Spinal cord (tissue), 10 donors: ENCODE results near the gene GRIP1. TPM values are rescaled to one million over a fixed set of nuclear protein-coding genes. Genes with fewer than 3 reads are reported as not detected.

Source experiments
- DNase-seq, 6 donors: peaks; one replicate each; pipeline versions ENCODE4 v3.0.0 to v3.0.0-alpha.2; 2013 to 2015; ENCODE audit warnings: low spot score in 6 of 6, low read depth in 4 of 6
- H3K27ac ChIP-seq: one replicate; pipeline ENCODE4 v1.5.1; 2013; ENCODE audit warnings: low read depth, low read length, control low read depth
- H3K27me3 ChIP-seq: one replicate; pipeline ENCODE4 v1.6.1; 2013; ENCODE audit warnings: low read length; ENCODE audit not compliant: control insufficient read depth, insufficient read depth
- H3K36me3 ChIP-seq: one replicate; pipeline ENCODE4 v1.6.1; 2013; ENCODE audit warnings: low read length; ENCODE audit not compliant: control insufficient read depth, insufficient read depth
- H3K4me1 ChIP-seq: one replicate; pipeline ENCODE4 v1.6.1; 2013; ENCODE audit warnings: low read length; ENCODE audit not compliant: control insufficient read depth, insufficient read depth
- H3K4me3 ChIP-seq: one replicate; pipeline ENCODE4 v1.5.1; 2013; ENCODE audit warnings: low read depth, low read length, control low read depth
- H3K9me3 ChIP-seq: one replicate; pipeline ENCODE4 v1.6.1; 2013; ENCODE audit warnings: low read length; ENCODE audit not compliant: control insufficient read depth, insufficient read depth
- WGBS: methylation state at CpG from one replicate; pipeline ENCODE4 v1.1.5; 2013; ENCODE audit warnings: missing lambda C conversion rate; ENCODE audit not compliant: insufficient coverage; 5-methylcytosine and 5-hydroxymethylcytosine counted together
- polyA plus RNA-seq, 2 donors: library from polyadenylated mRNA; unstranded; fragments of 120-200 nt; gene quantifications; one replicate each; pipeline ENCODE4 v1.2.1, GENCODE V29; 2013; ENCODE audit not compliant: insufficient read length in 2 of 2
- total RNA-seq, 2 donors: library from RNA; depleted of rRNA in 1 of 2; stranded (reverse); fragments of 120-200 nt in 1 of 2; fragments of >200 nt in 1 of 2; gene quantifications; one replicate each; pipeline versions ENCODE4 v1.2.3 to v1.2.4, GENCODE V29; 2013 to 2014
- donor health status: healthy.

Gene GRIP1
- total and polyA plus RNA-seq, 4 donors, result 25.1 to 33.4 (median 29.9) TPM

DNA sequence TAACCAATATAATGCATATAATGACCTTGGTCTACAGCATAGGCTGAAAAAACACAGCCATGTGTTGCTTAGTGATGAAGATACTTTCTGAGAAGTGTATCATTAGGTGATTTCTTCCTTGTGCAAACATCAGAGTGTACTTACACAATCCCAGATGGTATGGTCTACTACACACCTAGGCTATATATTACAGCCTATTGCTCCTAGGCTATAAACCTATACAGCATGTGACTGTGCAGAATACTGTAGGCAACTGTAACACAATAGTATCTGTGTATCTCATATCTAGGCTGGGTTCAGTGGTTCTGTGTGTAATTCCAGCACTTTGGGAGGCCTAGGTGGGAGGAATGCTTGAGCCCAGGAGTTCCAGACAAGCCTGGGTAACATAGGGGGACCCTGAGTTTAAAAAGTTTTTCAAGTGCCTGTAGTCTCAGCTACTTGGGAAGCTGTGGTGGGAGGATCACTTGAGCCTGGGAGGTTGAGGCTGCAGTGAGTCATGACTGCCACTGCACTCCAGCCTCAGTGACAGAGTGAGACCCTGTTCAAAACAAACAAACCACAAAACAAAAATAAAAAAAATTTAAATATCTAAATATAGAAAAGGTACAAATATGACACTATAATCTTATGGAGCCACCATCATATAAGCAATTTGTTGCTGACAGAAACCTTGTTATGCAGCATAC, 66.6 kb downstream of the GRIP1 start:
- no peaks in the 10 kb centered on the region for H3K27me3 ChIP-seq
- no peaks in the 10 kb centered on the region for H3K9me3 ChIP-seq
- H3K36me3 ChIP-seq, result no peaks in the 10 kb centered on the region
- H3K4me1 ChIP-seq, result no peaks in the 10 kb centered on the region
- no peak overlapping the region for H3K27ac ChIP-seq
- peak in 1 of 6 donors; percentile 5 for DNase-seq
- no peak overlapping the region for H3K4me3 ChIP-seq

DNA sequence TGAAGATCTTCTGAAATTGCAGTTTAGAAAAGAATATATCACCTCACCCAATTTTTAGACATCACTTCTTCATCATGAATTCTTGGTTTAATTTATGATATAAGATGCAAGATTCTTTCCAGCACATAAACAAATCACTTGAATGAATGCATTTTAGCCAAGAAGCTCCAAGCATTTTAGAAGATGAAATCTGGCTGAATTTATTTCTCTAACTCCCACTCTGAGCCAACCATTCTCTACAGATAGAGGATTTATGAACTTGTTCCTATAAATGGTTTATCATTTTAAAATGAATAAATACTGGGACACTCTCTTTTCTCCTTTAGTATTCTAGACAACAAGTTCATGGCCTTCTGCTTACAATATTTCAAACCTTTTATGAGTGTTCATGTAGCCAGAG, 71.7 kb downstream of the GRIP1 start:
- H3K36me3 ChIP-seq, result no peaks in the 10 kb centered on the region
- H3K4me1 ChIP-seq, result no peaks in the 10 kb centered on the region
- H3K27me3 ChIP-seq, result no peaks in the 10 kb centered on the region
- peak in 1 of 6 donors; percentile 35 for DNase-seq
- H3K27ac ChIP-seq, result no peak overlapping the region
- H3K4me3 ChIP-seq, result no peak overlapping the region
- no peaks in the 10 kb centered on the region for H3K9me3 ChIP-seq

DNA sequence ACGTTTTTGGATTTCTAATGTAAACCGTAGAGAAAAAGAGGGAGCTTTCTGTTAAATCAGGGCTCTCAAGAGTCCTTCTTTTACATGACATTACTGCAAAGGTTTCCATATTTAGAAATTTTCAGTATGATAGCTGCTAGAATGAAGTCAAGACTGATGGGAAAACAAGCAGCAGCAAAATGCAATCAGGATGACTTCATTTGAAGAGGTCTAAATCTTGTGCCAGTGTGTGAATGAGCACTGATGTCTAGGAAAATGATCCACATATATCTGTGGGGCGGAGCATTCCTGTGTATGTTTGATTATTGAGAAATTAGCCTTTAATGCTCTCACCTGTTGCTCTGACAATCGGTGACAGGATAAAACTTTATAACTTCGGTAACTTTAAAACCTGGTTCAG, 73.6 kb downstream of the GRIP1 start:
- H3K4me1 ChIP-seq, result no peaks in the 10 kb centered on the region
- H3K27me3 ChIP-seq, result no peaks in the 10 kb centered on the region
- no peak for DNase-seq
- no peak overlapping the region for H3K4me3 ChIP-seq
- WGBS, result no CpG with 5 or more reads among the region's 5 CpGs
- no peak overlapping the region for H3K27ac ChIP-seq
- no peaks in the 10 kb centered on the region for H3K9me3 ChIP-seq
- H3K36me3 ChIP-seq, result no peaks in the 10 kb centered on the region

DNA sequence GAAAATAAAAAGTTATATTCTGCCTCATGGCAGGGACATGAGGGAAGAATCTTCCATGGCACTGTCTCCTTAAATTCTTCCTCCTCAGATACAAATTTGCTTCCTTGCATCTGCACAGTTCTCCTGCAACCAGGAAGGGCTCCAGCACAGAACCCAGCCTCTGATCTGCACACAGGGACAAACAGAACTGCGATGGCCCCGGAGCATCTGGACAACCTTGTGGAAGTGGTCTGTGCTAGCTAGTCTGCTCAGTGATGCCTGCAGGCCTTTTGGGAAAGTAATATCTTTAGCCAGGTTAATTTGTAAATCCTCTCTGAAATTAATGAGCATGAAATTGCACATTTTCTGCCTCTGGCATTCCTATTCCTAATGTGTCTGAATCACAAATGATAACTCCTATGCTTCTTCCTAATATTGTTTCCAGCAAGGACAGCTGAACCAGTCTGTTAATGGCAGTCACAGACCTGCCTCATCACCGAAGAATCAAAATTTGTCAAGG, 74.8 kb downstream of the GRIP1 start:
- WGBS, result 77% methylated on average over 2 of the region's 3 CpGs

DNA sequence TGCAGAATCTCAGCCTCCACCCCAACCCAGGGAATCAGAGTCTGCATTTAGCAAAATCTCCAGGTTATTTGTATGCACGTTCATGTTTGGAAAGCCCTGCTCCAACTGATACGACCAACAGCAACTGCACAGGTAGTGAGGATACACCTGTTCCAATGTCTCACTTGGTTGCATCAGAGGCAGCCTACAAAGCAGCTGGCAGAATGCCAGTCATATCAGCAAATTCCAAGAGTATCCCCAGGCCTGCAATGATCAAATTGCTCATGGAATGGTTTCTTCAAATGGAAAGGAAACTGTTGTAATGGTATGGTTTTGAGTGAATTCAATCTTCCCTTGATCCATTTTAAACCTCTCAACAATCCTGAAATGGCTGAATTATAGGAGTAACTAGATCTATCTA, 75.4 kb downstream of the GRIP1 start:
- Histone ChIP-seq H3K36me3 (no peaks in the 10 kb centered on the region), H3K4me3 (no peak overlapping the region), H3K9me3 (no peaks in the 10 kb centered on the region), H3K27me3 (no peaks in the 10 kb centered on the region), H3K4me1 (no peaks in the 10 kb centered on the region), H3K27ac (no peak overlapping the region)
- DNase-seq, result peak in 1 of 6 donors; percentile 67
- 95% methylated on average over 2 of the region's 2 CpGs for WGBS

More for the DNA sequence above, 74.8 kb downstream of the GRIP1 start:
- H3K4me3 ChIP-seq, result no peak overlapping the region
- no peaks in the 10 kb centered on the region for H3K4me1 ChIP-seq
- no peaks in the 10 kb centered on the region for H3K9me3 ChIP-seq
- DNase-seq, result peak in 1 of 6 donors; percentile 72
- no peak overlapping the region for H3K27ac ChIP-seq
- no peaks in the 10 kb centered on the region for H3K27me3 ChIP-seq
- H3K36me3 ChIP-seq, result no peaks in the 10 kb centered on the region

DNA sequence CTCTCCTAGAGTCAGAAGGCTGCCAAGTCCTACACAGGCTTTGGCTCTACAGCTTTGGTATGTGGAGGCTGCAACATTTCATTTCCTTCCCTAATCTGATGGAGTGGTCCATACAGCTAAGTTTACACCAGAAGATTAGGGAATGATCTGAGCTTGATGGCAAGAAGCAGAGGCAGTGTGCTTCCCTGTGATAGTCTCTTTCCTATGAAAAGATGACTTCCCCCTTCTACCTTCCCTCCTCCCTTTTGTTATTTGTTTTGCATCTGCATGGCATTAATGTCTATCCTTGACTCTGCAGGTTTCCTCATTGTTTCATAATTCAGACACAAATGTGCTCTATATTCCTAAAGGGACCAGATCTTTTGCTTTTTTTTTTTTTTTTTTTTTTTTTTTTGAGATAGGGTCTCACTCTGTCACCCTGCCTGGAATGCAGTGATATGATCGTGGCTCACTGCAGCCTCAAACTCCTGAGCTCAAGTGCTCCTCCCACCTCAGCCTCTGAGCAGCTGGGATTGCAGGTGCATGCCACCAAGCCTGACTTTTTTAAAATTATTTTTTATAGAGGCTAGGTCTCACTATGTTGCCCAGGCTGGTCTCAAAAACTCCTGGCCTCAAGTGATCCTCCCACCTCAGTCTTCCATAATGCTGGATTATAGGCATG, 76.3 kb downstream of the GRIP1 start:
- no peak for DNase-seq
- H3K4me1 ChIP-seq, result no peaks in the 10 kb centered on the region
- H3K27me3 ChIP-seq, result no peaks in the 10 kb centered on the region
- no peaks in the 10 kb centered on the region for H3K36me3 ChIP-seq
- no peaks in the 10 kb centered on the region for H3K9me3 ChIP-seq
- no peak overlapping the region for H3K27ac ChIP-seq
- 71% methylated on average over 1 of the region's 1 CpG for WGBS
- H3K4me3 ChIP-seq, result no peak overlapping the region

DNA sequence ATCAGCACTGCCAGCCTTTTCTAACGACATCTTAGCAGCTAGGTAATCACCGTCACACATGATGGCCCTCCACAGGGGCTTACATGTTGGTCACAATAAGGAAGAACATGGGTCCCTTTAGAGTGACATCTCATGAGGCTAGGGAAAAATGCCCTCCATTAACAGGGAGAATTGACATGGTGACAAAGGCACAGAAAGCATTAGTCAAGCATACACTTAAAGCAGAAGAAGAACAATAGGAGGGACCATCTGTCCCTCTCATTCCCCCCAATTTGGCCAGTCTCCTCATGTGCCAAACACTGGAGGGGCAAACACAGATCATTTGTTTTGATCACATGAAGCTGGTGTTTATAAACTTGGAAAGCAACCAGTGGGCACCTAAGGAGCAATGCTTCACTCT, 78.0 kb downstream of the GRIP1 start:
- peak in 2 of 6 donors; percentile 67 to 83 for DNase-seq
- H3K27me3 ChIP-seq, result no peaks in the 10 kb centered on the region
- no peaks in the 10 kb centered on the region for H3K36me3 ChIP-seq
- 60% methylated on average over 2 of the region's 2 CpGs for WGBS
- H3K9me3 ChIP-seq, result no peaks in the 10 kb centered on the region
- H3K4me3 ChIP-seq, result no peak overlapping the region
- H3K4me1 ChIP-seq, result no peaks in the 10 kb centered on the region
- H3K27ac ChIP-seq, result no peak overlapping the region

DNA sequence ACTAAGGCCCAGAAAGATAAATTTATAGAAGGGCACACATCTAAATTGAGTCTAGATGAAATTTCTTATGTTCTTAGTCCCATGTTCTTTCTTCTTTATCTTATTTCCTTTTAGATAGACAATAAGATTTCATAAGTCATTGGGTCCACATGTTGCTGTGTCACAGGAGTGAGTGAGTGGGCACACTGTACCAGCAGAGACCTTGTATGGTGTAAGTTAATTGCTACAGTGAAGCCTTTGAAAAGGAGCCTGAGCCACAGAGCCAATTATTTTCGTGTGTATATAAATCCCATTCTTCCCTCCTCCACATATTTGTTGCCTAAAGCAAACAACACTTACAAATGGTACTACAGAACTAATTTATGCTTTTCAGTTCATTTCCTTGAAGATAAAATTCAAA, 79.1 kb downstream of the GRIP1 start:
- no peak for DNase-seq
- no peaks in the 10 kb centered on the region for H3K36me3 ChIP-seq
- WGBS, result no CpG with 5 or more reads among the region's 1 CpG
- no peak overlapping the region for H3K4me3 ChIP-seq
- no peaks in the 10 kb centered on the region for H3K27me3 ChIP-seq
- H3K9me3 ChIP-seq, result no peaks in the 10 kb centered on the region
- H3K27ac ChIP-seq, result no peak overlapping the region
- no peaks in the 10 kb centered on the region for H3K4me1 ChIP-seq

DNA sequence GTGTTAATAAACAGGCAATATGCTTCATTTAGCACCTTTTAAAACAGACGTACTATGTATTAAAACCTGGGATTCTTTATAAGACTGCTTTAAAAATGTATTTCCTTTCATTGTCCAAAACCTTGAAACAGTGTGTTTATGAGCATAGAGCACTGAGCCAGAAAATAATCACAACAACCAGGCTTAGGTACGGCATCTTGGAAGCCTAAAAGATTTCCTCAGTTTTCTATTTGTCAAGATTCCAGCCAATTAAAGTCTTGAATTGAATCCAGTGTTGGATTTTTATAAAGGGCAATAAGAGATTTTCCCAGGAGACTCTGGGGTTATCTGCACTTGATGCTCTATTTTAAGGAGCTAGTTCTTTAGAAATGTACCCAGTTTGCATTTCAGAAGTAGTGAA, 80.3 kb downstream of the GRIP1 start:
- whole genome bisulfite sequencing, result no CpG with 5 or more reads among the region's 2 CpGs
- DNase-seq, result peak in 1 of 6 donors; percentile 50
- H3K4me1 ChIP-seq, result no peaks in the 10 kb centered on the region

DNA sequence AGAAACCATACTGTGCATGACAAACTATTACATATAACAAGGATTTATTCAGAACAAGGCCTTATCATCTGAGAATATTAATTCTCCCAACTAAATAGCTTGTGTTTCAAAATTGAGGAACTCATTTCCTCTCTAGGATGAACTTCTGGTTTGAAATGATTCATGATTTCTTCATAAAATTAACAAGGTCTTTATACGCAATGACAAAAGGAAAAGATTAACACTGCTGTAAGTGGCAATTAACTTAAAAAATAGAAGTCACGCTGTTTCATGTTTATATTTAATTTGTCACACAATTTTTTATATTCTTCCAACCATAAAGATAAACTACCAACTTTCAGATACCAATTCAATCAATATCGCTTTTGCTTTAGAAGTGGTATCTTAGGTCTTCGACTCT, 80.8 kb downstream of the GRIP1 start:
- no CpG with 5 or more reads among the region's 4 CpGs for WGBS
- no peaks in the 10 kb centered on the region for H3K36me3 ChIP-seq
- no peaks in the 10 kb centered on the region for H3K27me3 ChIP-seq
- peak in 1 of 6 donors; percentile 20 for DNase-seq
- peaks cover 1% of the 10 kb centered on the region for H3K9me3 ChIP-seq
- H3K4me1 ChIP-seq, result no peaks in the 10 kb centered on the region
- H3K4me3 ChIP-seq, result no peak overlapping the region
- H3K27ac ChIP-seq, result no peak overlapping the region

More for the DNA sequence above, 80.3 kb downstream of the GRIP1 start:
- Histone ChIP-seq H3K27ac (no peak overlapping the region), H3K27me3 (no peaks in the 10 kb centered on the region), H3K9me3 (peaks cover 1% of the 10 kb centered on the region), H3K36me3 (no peaks in the 10 kb centered on the region), H3K4me3 (no peak overlapping the region)
